Raji (cell line): ENCODE results near the gene KLHL10.

Experiments
- POLR2A ChIP-seq: IDR thresholded peaks from 2 replicates; pipeline ENCODE4 v1.6.1; 2011; ENCODE audit warnings: low read depth, low read length, control low read depth; ENCODE audit not compliant: insufficient read depth

The KLHL10 gene

DNA sequence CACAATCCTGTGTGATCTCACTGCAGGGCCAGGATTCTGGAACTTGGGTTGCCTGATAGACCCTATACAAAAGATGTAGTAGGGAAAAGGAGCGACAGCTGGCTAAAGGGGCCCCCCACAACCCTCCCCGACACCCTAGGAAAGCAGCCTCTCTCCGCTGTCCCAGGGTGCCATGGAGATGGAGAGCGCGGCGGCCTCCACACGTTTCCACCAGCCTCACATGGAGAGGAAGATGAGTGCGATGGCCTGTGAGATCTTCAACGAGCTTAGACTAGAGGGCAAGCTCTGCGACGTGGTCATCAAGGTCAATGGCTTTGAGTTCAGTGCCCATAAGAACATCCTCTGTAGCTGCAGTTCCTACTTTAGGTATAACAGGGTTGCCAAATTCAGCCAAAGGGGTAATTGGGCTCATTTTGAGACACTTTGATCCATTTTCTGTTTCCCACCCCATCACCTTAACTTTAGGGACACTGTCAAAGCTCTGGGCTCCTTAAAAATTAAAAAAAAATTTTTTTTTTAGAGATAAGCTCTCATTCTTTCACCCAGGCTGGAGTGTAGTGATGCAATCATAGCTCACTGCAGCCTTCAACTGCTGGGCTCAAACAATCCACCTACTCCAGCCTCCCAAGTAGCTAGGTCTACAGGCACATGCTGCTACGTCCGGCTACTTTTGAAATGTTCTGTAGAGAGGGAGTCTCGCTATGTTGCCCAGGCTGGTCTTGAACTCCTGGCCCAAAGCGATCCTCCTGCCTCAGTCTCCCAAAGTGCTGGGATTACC is at the start of gene KLHL10:
Gene KLHL10, plus strand, starts transcription at position 65 of the 778 bp plus-strand sequence. Its CDS starts 108 bp downstream, at position 173.
- no peak for TF ChIP-seq POLR2A

GRCh38 chr17:41792845-41793783 is 44.5 kb upstream of the KLHL10 start:
- no peak for TF ChIP-seq POLR2A

DNA sequence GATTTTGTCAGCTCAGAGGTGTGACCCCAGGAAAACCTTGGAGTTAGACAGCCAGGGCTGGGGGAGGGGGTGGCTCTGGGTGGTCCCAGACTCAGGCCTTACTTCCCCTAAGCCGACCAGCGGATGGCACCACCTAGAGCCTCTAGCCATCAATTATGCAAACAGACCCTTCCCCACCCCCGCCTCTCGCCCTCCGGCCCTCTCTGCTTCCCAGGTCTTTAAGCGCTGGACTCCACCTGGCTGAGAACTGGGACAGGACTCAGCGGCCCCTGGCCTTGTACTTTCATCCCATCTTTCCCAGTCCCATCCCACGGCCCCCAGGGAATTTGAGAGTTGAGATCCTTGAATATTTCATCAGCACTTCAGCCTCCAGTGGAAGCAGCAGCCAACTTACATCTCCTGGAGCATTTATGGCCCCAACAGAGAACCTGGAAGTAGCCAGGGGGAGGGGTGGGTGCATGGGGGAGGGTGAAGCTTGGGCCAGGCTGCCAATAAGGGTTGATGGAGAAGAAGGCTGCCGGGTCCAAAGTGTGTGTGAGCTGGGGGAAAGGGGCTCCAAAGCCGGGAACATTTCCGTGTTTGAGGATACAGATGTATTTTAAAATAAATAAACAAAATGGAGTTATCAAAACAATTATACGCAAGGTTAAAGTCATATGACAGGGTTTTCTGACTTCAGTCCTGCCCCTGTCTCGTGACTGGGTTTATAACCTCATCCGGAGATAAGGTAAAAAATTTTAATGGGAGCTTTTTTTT is 43.7 kb upstream of the KLHL10 start:
- no peak for TF ChIP-seq POLR2A

DNA sequence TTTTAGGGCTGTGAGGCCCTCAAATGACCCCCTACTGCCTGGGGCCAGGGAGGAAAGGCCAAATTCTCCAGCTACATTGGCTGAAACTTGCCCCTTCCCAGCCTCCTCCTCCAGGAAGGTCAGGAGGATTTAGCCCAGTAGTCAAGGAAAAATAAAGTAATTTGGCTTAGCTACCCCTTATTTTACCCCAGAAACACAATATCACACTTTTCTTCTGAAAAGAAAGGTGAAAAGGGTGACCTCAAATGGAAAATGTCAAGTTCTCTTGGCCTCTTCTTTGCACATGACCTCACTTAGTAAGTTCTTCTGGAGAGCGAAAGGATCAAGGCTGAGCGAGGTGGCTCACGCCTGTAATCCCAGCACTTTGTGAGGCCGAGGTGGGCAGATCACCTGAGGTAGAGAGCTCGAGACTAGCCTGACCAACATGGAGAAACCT is 43.1 kb upstream of the KLHL10 start:
- no peak for TF ChIP-seq POLR2A

DNA sequence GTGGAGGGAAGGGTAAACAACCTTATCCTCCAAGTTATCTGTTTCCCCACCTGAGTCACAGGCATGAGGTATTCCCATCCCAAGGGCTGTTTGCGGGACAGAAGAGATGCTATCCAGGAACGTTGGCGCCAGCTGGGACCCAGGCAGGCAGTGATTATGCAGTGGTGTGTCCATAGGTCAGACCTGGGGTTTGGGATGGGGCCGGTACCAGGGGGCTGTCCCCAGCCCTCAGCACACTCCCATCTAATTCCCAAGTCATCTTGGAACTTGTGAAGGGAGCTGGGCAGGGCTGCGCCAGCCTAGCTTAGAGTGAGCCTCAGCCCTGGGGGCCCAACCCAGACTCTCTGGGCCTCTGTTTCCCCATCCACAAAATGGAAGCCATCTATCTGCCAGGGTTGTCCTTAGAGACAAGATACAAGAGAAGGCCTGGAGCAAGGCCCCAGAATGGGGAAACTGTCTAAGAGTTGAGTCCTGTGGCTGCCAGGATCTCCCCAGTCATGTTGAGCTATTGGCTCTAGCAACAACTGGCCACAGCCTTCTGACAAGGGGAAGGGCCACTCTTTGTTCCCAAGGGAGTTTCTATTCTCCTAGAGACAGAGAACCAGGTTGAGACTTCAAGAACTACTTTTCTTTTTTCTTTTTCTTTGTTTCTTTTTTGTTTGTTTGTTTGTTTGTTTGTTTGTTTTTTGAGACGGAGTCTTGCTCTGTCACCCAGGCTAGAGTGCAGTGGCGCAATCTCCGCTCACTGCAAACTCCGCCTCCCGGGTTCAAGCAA is 41.3 kb upstream of the KLHL10 start:
- no peak for TF ChIP-seq POLR2A

- no peak for TF ChIP-seq POLR2A
These were observed 40.2 kb upstream of the KLHL10 start for GRCh38 chr17:41797377-41797776.

- no peak for TF ChIP-seq POLR2A
These were observed 38.3 kb upstream of the KLHL10 start for GRCh38 chr17:41799366-41799765.

GRCh38 chr17:41800601-41801373 is 36.8 kb upstream of the KLHL10 start:
- no peak for TF ChIP-seq POLR2A

- TF ChIP-seq POLR2A = no peak
These were observed 36.0 kb upstream of the KLHL10 start for GRCh38 chr17:41801374-41802271.

GRCh38 chr17:41803049-41804020 is 34.3 kb upstream of the KLHL10 start:
- TF ChIP-seq POLR2A = peak; percentile 29; the same call in 1 of the 2 replicates

- TF ChIP-seq POLR2A = no peak
These were observed 30.8 kb upstream of the KLHL10 start for GRCh38 chr17:41806685-41807445.
